NCI-H187 (cell line): ENCODE measurements around the gene PRM2.

Experiments used
- DNase-seq, 2 experiments: peaks; one replicate each; lab custom pipeline; 2025; lab: John Stamatoyannopoulos, UW

The PRM2 gene

GRCh38 chr16:11225677-11226549 is 50.4 kb downstream of the PRM2 start:
- DNase-seq = no peak
